ENCODE data around the gene VAPA. TPM values are rescaled to one million over a fixed set of nuclear protein-coding genes. Genes with fewer than 3 reads are reported as not detected.

Gene VAPA
- total RNA-seq, 1 donor from 2014 or later = 169 TPM

DNA sequence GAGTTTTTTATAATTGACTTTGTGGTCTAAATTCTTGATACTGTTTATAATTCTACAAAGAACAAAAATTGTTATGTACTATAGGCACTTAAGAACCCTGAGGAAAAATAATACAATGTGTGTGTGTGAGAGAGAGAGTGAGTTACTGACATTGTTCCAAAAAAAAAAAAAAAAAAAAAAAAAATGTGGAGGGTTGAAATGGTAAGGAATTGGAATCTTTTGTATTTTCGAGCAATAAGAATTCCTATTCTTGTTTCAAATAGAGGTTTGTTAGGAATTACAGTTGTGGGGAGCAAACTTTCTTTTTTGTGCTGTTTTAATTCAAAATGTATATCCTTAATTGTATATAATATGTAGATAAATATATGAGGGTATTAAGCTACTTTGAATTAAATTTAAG is 45.7 kb downstream of the VAPA start:
- TF ChIP-seq CTCF (conservative IDR thresholded peaks at IDR 0.05; ENCODE audit: low read depth, low read length) = no peak

GRCh38 chr18:9960258-9960904 is 46.6 kb downstream of the VAPA start:
- no peak overlapping the region for H3K4me3 ChIP-seq (ENCODE audit: low read depth, low read length)
- DNase-seq (ENCODE audit: low read depth) = no peak
- no peak for TF ChIP-seq CTCF (conservative IDR thresholded peaks at IDR 0.05; ENCODE audit: low read depth, low read length)

More for the DNA sequence above, 45.7 kb downstream of the VAPA start:
- no peak for DNase-seq (ENCODE audit: low read depth)
- H3K4me3 ChIP-seq (ENCODE audit: low read depth, low read length) = no peak overlapping the region

GRCh38 chr18:9961041-9961440 is 47.2 kb downstream of the VAPA start:
- TF ChIP-seq CTCF (conservative IDR thresholded peaks at IDR 0.05; ENCODE audit: low read depth, low read length) = no peak
- no peak for DNase-seq (ENCODE audit: low read depth)
- H3K4me3 ChIP-seq (ENCODE audit: low read depth, low read length) = no peak overlapping the region

- no peak for TF ChIP-seq CTCF (conservative IDR thresholded peaks at IDR 0.05; ENCODE audit: low read depth, low read length)
- DNase-seq (ENCODE audit: low read depth) = no peak
- H3K4me3 ChIP-seq (ENCODE audit: low read depth, low read length) = no peak overlapping the region
Measured at GRCh38 chr18:9965711-9966624, 52.2 kb downstream of the VAPA start.

DNA sequence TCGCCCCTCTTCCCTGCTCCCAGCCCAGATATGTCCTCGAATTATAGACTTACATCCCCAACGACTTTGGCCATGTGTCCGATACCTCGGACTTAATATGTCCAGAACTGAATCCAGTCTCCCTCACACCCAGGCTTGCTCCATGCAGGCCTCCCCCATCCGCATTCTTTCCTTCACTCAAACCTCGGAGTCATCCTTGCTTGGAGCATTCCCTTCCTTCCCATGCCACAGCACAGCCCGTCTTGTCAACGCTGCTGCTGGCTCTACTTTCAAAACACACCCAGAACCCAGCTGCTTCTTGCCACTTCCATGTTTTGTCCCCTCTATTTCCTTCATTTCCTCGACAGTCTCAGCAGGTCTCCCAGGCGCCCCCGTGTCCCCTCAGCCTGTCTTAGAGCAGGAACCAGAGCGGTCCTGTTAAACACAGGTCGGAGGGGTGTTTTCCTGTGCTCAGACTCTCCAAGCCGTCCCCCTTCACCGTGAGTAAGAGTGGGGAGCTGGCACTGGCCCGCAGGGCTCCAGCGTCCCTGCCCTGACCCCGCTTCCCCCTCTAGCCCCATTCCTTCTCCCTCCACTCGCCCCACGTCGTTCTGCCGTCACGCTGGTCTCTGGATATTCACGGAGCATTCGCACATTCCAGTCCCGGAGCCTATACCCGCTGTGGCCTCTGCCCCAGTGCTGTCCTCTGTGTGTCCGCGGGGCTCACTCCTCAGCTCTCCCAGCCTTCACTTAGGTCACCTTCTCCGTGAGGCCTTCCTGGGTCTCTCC is 54.4 kb downstream of the VAPA start:
- no peak overlapping the region for H3K4me3 ChIP-seq (ENCODE audit: low read depth, low read length)
- DNase-seq (ENCODE audit: low read depth) = no peak
- TF ChIP-seq CTCF (conservative IDR thresholded peaks at IDR 0.05; ENCODE audit: low read depth, low read length) = no peak

- no peak for DNase-seq (ENCODE audit: low read depth)
- no peak overlapping the region for H3K4me3 ChIP-seq (ENCODE audit: low read depth, low read length)
- no peak for TF ChIP-seq CTCF (conservative IDR thresholded peaks at IDR 0.05; ENCODE audit: low read depth, low read length)
Measured at GRCh38 chr18:9969247-9969646, 55.4 kb downstream of the VAPA start.

Measured in epithelial cell of proximal tubule (primary cell).